ENCODE data around the gene EVC.

The EVC gene

DNA sequence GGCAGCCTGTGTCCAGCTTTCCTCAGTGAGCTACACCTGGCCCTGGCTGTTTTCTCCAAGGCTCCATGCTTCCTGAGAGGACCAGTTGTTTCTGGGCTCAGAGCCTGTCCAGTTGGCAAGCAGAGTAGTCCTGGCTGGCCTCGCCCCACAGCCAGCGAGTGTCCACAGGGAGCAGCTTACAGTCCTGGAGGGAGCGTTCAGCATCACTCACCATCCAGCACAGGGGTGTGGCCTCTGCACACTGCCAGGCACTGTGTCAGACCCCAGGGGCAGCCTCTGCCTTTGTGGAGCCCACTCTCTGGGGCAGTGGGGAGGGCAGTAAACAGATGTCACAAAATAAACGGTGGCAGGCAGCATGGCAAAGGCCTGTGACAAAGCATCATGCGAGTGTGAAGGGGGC, 23.9 kb downstream of the EVC start:
- H2AFZ ChIP-seq (ENCODE audit: low read length) = no peak overlapping the region
- H3K36me3 ChIP-seq (replicated peaks; ENCODE audit: insufficient read depth, low read length) = no peaks in the 10 kb centered on the region; the same call in 1 of the 2 replicates
- no peaks in the 10 kb centered on the region for H3K4me1 ChIP-seq (ENCODE audit: low read length)
- H3K9me3 ChIP-seq (replicated peaks; ENCODE audit: insufficient read depth, low read length) = no peaks in the 10 kb centered on the region
- H3F3A ChIP-seq (ENCODE audit: insufficient read depth, low read length) = no peaks in the 10 kb centered on the region
- TF ChIP-seq EZH2phosphoT487 (IDR thresholded peaks at IDR 0.05; ENCODE audit: low read length) (no peak), EZH2 (optimal IDR thresholded peaks at IDR 0.05; ENCODE audit: low read depth, low read length) (no peak)
- TF ChIP-seq, protein P1, sequence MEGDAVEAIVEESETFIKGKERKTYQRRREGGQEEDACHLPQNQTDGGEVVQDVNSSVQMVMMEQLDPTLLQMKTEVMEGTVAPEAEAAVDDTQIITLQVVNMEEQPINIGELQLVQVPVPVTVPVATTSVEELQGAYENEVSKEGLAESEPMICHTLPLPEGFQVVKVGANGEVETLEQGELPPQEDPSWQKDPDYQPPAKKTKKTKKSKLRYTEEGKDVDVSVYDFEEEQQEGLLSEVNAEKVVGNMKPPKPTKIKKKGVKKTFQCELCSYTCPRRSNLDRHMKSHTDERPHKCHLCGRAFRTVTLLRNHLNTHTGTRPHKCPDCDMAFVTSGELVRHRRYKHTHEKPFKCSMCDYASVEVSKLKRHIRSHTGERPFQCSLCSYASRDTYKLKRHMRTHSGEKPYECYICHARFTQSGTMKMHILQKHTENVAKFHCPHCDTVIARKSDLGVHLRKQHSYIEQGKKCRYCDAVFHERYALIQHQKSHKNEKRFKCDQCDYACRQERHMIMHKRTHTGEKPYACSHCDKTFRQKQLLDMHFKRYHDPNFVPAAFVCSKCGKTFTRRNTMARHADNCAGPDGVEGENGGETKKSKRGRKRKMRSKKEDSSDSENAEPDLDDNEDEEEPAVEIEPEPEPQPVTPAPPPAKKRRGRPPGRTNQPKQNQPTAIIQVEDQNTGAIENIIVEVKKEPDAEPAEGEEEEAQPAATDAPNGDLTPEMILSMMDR (IDR thresholded peaks at IDR 0.05; ENCODE audit: low read length) = no peak
- H3K9me2 ChIP-seq (replicated peaks; ENCODE audit: insufficient read depth, low read length) = no peaks in the 10 kb centered on the region
- H3K4me2 ChIP-seq (ENCODE audit: low read depth, low read length) = no peak overlapping the region
- H4K20me1 ChIP-seq (ENCODE audit: insufficient read depth, low read length) = no peaks in the 10 kb centered on the region
- no peak for DNase-seq
- no peak overlapping the region for H3K4me3 ChIP-seq (ENCODE audit: low read length)
- no peaks in the 10 kb centered on the region for H3K27me3 ChIP-seq (replicated peaks; ENCODE audit: insufficient read depth, low read length)
- no peak overlapping the region for H3K9ac ChIP-seq (ENCODE audit: low read length)
- peaks cover 3% of the 10 kb centered on the region; the same call in 1 of the 2 replicates for H3K79me2 ChIP-seq (ENCODE audit: low read length)
- H3K27ac ChIP-seq (ENCODE audit: low read length) = no peak overlapping the region

DNA sequence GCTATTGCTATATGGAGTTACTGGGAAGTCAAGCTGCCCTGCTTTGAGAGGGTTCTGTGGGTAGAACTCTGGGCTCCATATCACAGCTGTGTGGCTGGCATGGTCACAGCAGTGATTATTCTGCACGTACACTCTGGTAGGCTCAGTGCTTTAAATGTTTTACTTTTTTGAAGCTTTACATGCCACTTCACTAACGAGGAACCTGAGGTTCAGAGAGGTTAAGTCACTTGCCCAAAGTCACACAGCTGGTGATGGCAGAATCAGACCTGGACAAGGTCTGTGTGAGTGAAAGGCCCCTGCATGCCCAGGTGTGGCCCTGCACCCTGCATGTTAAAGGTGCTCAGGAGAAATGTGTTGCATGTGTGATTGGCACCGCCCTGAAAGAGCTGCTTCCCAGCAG, 24.5 kb downstream of the EVC start:
- DNase-seq = no peak
- no peak overlapping the region for H3K4me3 ChIP-seq (ENCODE audit: low read length)
- H3K4me1 ChIP-seq (ENCODE audit: low read length) = no peaks in the 10 kb centered on the region
- no peaks in the 10 kb centered on the region; the same call in 1 of the 2 replicates for H3K36me3 ChIP-seq (replicated peaks; ENCODE audit: insufficient read depth, low read length)
- H3K4me2 ChIP-seq (ENCODE audit: low read depth, low read length) = no peak overlapping the region
- no peaks in the 10 kb centered on the region for H3K79me2 ChIP-seq (ENCODE audit: low read length)
- no peaks in the 10 kb centered on the region for H3K9me3 ChIP-seq (replicated peaks; ENCODE audit: insufficient read depth, low read length)
- no peaks in the 10 kb centered on the region for H3F3A ChIP-seq (ENCODE audit: insufficient read depth, low read length)
- H3K27ac ChIP-seq (ENCODE audit: low read length) = no peak overlapping the region
- H2AFZ ChIP-seq (ENCODE audit: low read length) = no peak overlapping the region
- TF ChIP-seq, protein P1 (IDR thresholded peaks at IDR 0.05; ENCODE audit: low read length) = no peak
- TF ChIP-seq EZH2 (optimal IDR thresholded peaks at IDR 0.05; ENCODE audit: low read depth, low read length) (no peak), EZH2phosphoT487 (IDR thresholded peaks at IDR 0.05; ENCODE audit: low read length) (no peak)
- H3K27me3 ChIP-seq (replicated peaks; ENCODE audit: insufficient read depth, low read length) = no peaks in the 10 kb centered on the region
- no peaks in the 10 kb centered on the region for H3K9me2 ChIP-seq (replicated peaks; ENCODE audit: insufficient read depth, low read length)
- H4K20me1 ChIP-seq (ENCODE audit: insufficient read depth, low read length) = no peaks in the 10 kb centered on the region
- H3K9ac ChIP-seq (ENCODE audit: low read length) = no peak overlapping the region

DNA sequence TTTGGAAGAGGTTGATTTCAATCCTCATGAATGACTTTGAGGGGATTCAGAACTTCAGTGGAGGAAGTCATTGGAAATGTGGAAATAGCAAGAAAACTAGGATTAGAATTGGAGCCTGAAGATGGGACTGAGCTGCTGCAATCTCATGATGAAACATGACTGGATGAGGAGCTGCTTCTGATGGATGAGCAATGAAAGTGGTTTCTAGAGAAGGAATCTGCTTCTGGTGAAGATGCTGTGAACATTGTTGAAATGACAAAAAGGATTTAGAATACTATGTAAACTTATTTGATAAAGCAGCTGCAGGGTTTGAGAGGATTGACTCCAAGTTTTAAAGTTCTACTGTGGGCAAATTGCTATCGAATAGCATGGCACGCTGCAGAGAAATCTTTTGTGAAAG, 27.1 kb downstream of the EVC start:
- Histone ChIP-seq H3K27me3 (replicated peaks; ENCODE audit: insufficient read depth, low read length) (no peaks in the 10 kb centered on the region), H3K79me2 (ENCODE audit: low read length) (no peaks in the 10 kb centered on the region), H3K9ac (ENCODE audit: low read length) (no peak overlapping the region), H3K27ac (ENCODE audit: low read length) (no peak overlapping the region), H3F3A (ENCODE audit: insufficient read depth, low read length) (no peaks in the 10 kb centered on the region), H3K4me1 (ENCODE audit: low read length) (no peaks in the 10 kb centered on the region), H3K4me2 (ENCODE audit: low read depth, low read length) (no peak overlapping the region), H2AFZ (ENCODE audit: low read length) (no peak overlapping the region), H4K20me1 (ENCODE audit: insufficient read depth, low read length) (no peaks in the 10 kb centered on the region), H3K36me3 (replicated peaks; ENCODE audit: insufficient read depth, low read length) (no peaks in the 10 kb centered on the region; the same call in 1 of the 2 replicates), H3K4me3 (ENCODE audit: low read length) (no peak overlapping the region), H3K9me2 (replicated peaks; ENCODE audit: insufficient read depth, low read length) (no peaks in the 10 kb centered on the region), H3K9me3 (replicated peaks; ENCODE audit: insufficient read depth, low read length) (no peaks in the 10 kb centered on the region)
- TF ChIP-seq EZH2phosphoT487 (IDR thresholded peaks at IDR 0.05; ENCODE audit: low read length) = no peak
- no peak for TF ChIP-seq EZH2 (optimal IDR thresholded peaks at IDR 0.05; ENCODE audit: low read depth, low read length)
- TF ChIP-seq, protein P1 (IDR thresholded peaks at IDR 0.05; ENCODE audit: low read length) = no peak
- DNase-seq = no peak

Measured in MM.1S (cell line).